Stimulated activated CD4-positive, alpha-beta T cell treated with anti-CD3 and anti-CD28 coated beads, Interleukin-15, amount 100 ng/mL, for 48 hours (primary cell): ENCODE measurements around the gene PLCB3.

Experiments
- DNase-seq, 2 donors: peaks; one replicate each; pipeline ENCODE4 v3.0.0-alpha.2; 2020; ENCODE audit warnings: low read depth in 2 of 2

The PLCB3 gene

GRCh38 chr11:64220798-64221197, 30.5 kb upstream of the PLCB3 start:
- no peak for DNase-seq

- no peak for DNase-seq
Measured at GRCh38 chr11:64222651-64223000, 28.7 kb upstream of the PLCB3 start.

GRCh38 chr11:64223001-64223651, 28.2 kb upstream of the PLCB3 start:
- DNase-seq: no peak

GRCh38 chr11:64224151-64224890, 27.0 kb upstream of the PLCB3 start:
- no peak for DNase-seq

GRCh38 chr11:64224891-64225607, 26.3 kb upstream of the PLCB3 start:
- DNase-seq: no peak

- DNase-seq: peak; percentile 83 to 95
Measured at GRCh38 chr11:64225608-64226506, 25.5 kb upstream of the PLCB3 start, which contains the start of the genes NUDT22 and TRPT1. TSS of gene NUDT22 (plus strand) at chr11:64226274. CDS start at chr11:64226653, 379 bp downstream. TSS of gene TRPT1 (minus strand) at chr11:64226186. CDS start at chr11:64225860, 326 bp downstream.

- DNase-seq: no peak
Measured at GRCh38 chr11:64226507-64227051, 24.8 kb upstream of the PLCB3 start.

GRCh38 chr11:64227405-64227956, 23.8 kb upstream of the PLCB3 start:
- DNase-seq: no peak

- DNase-seq: no peak
Measured at GRCh38 chr11:64229090-64229743, 22.1 kb upstream of the PLCB3 start.

GRCh38 chr11:64229744-64230170, 21.6 kb upstream of the PLCB3 start:
- no peak for DNase-seq

- peak; percentile 68 to 87 for DNase-seq
Measured at GRCh38 chr11:64230171-64230984, 21.0 kb upstream of the PLCB3 start, which contains the start of gene DNAJC4. TSS of gene DNAJC4 (plus strand) at chr11:64230548. CDS start at chr11:64230855, 307 bp downstream.

- DNase-seq: no peak
Measured at GRCh38 chr11:64230985-64231365, 20.4 kb upstream of the PLCB3 start.

- DNase-seq: no peak
Measured at GRCh38 chr11:64231546-64231945, 19.8 kb upstream of the PLCB3 start.

- DNase-seq: no peak
Measured at GRCh38 chr11:64232182-64232966, 19.0 kb upstream of the PLCB3 start.

GRCh38 chr11:64232967-64233315, 18.4 kb upstream of the PLCB3 start:
- DNase-seq: no peak

- peak in 1 of 2 donors; percentile 65 for DNase-seq
Measured at GRCh38 chr11:64233913-64234586, 17.3 kb upstream of the PLCB3 start, which contains the start of gene VEGFB. TSS of gene VEGFB (plus strand) at chr11:64234584. CDS start at chr11:64234834, 250 bp downstream.

- DNase-seq: no peak
Measured at GRCh38 chr11:64234647-64235379, 16.5 kb upstream of the PLCB3 start.
